Right lobe of liver (tissue), 4 donors: ENCODE data around the gene LDB2.

ENCODE experiments used
- POLR2A ChIP-seq: fragments of 450-650 bp; IDR thresholded peaks from one replicate; pipeline ENCODE4 v1.6.1; 2017; ENCODE audit warnings: antibody characterized with exemption, mild to moderate bottlenecking
- TF ChIP-seq, protein P1 (sequence below), 4 donors: fragments of 200-600 bp in 3 of 4; fragments of 450-650 bp in 1 of 4; IDR thresholded peaks; one replicate each; pipeline versions ENCODE4 v1.5.1 to v1.8.0; 2016 to 2022; ENCODE audit warnings: antibody characterized with exemption in 4 of 4, mild to moderate bottlenecking in 2 of 4
- donor health status: DM: no; HTN: no; CAD: no.
- donor health status: DM: no; HTN: no; CAD: no.
- donor health status: DM: no; HTN: yes; CAD: no.

DNA sequence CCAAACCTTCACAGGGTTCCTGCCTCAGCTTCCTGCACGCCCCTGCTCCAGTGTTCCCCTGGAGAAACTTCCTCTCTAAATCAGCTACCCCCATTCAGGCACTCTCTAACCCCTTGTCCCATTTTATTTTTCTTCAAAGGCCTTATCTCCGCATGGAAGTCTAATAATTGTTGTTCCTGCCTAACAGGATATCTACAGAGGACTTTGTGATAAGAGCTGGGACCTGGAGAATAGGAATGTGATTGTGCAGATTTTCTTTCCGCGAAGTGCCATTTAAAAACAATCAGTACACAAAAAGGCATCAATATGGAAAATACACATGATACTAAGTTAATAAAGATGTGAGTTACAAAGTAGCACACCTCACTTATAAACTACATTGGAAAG is 32.6 kb downstream of the LDB2 start:
- TF ChIP-seq, protein P1, sequence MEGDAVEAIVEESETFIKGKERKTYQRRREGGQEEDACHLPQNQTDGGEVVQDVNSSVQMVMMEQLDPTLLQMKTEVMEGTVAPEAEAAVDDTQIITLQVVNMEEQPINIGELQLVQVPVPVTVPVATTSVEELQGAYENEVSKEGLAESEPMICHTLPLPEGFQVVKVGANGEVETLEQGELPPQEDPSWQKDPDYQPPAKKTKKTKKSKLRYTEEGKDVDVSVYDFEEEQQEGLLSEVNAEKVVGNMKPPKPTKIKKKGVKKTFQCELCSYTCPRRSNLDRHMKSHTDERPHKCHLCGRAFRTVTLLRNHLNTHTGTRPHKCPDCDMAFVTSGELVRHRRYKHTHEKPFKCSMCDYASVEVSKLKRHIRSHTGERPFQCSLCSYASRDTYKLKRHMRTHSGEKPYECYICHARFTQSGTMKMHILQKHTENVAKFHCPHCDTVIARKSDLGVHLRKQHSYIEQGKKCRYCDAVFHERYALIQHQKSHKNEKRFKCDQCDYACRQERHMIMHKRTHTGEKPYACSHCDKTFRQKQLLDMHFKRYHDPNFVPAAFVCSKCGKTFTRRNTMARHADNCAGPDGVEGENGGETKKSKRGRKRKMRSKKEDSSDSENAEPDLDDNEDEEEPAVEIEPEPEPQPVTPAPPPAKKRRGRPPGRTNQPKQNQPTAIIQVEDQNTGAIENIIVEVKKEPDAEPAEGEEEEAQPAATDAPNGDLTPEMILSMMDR (IDR thresholded peaks at IDR 0.05): no peak
- TF ChIP-seq POLR2A: no peak
